Measurements from ENCODE around the gene CAMK4.
"Not testable (repeated sequence)": the region's sequence is repeated elsewhere in the genome, so short reads cannot be mapped to it uniquely, and the experiment has no call there.

Gene CAMK4

GRCh38 chr5:111398013-111398412 lies 173.8 kb downstream of the CAMK4 start:
- Histone ChIP-seq H3K9me3 (ENCODE audit: control insufficient read depth, low read length) (no peaks in the 10 kb centered on the region), H3K27ac (ENCODE audit: low read depth, low read length, severe bottlenecking) (no peak overlapping the region), H3K4me1 (ENCODE audit: control insufficient read depth, insufficient read depth, low read length, poor library complexity, severe bottlenecking) (no peaks in the 10 kb centered on the region), H3K4me3 (ENCODE audit: extremely low read depth, insufficient read depth, low read length, poor library complexity, severe bottlenecking) (no peak overlapping the region), H3K36me3 (ENCODE audit: control insufficient read depth, insufficient read depth, low read length) (no peaks in the 10 kb centered on the region)
- WGBS, 2 experiments (ENCODE audit: insufficient coverage in 2 of 2) = 86 to 87% methylated on average over 1 to 2 of the region's 2 CpGs

- WGBS, 2 experiments (ENCODE audit: insufficient coverage in 2 of 2) = 75 to 94% methylated on average over 2 of the region's 2 CpGs
- H3K4me1 ChIP-seq (ENCODE audit: control insufficient read depth, insufficient read depth, low read length, poor library complexity, severe bottlenecking) = peaks cover 2% of the 10 kb centered on the region
- no peak overlapping the region for H3K4me3 ChIP-seq (ENCODE audit: extremely low read depth, insufficient read depth, low read length, poor library complexity, severe bottlenecking)
- no peaks in the 10 kb centered on the region for H3K36me3 ChIP-seq (ENCODE audit: control insufficient read depth, insufficient read depth, low read length)
- H3K9me3 ChIP-seq (ENCODE audit: control insufficient read depth, low read length) = no peaks in the 10 kb centered on the region
- no peak overlapping the region for H3K27ac ChIP-seq (ENCODE audit: low read depth, low read length, severe bottlenecking)
Measured at GRCh38 chr5:111399113-111399512, 174.9 kb downstream of the CAMK4 start.

DNA sequence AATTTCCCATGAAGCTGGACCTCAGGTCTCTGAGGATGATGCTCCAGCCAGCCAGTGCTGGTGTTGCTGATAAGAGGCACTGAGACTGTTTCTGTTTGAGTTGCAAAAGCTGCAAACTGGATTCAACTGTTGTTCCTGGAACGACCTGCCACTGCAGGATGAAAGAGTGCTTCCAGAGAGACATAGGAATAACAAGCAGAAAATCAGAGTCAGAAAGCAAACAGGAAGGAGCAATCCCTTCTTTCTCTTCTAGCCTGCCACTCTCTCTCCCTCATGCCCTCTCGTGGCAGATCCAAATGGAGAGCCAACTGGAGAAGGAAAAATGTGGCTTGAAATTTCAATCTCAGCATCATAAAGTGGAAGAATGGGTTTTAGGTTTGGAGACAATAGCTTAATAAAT lies 177.7 kb downstream of the CAMK4 start:
- H3K36me3 ChIP-seq (ENCODE audit: control insufficient read depth, insufficient read depth, low read length) = no peaks in the 10 kb centered on the region
- no peak overlapping the region for H3K27ac ChIP-seq (ENCODE audit: low read depth, low read length, severe bottlenecking)
- 75 to 78% methylated on average over 1 of the region's 2 CpGs for WGBS, 2 experiments (ENCODE audit: insufficient coverage in 2 of 2)
- H3K4me3 ChIP-seq (ENCODE audit: extremely low read depth, insufficient read depth, low read length, poor library complexity, severe bottlenecking) = no peak overlapping the region
- peaks cover 2% of the 10 kb centered on the region for H3K4me1 ChIP-seq (ENCODE audit: control insufficient read depth, insufficient read depth, low read length, poor library complexity, severe bottlenecking)
- H3K9me3 ChIP-seq (ENCODE audit: control insufficient read depth, low read length) = no peaks in the 10 kb centered on the region

DNA sequence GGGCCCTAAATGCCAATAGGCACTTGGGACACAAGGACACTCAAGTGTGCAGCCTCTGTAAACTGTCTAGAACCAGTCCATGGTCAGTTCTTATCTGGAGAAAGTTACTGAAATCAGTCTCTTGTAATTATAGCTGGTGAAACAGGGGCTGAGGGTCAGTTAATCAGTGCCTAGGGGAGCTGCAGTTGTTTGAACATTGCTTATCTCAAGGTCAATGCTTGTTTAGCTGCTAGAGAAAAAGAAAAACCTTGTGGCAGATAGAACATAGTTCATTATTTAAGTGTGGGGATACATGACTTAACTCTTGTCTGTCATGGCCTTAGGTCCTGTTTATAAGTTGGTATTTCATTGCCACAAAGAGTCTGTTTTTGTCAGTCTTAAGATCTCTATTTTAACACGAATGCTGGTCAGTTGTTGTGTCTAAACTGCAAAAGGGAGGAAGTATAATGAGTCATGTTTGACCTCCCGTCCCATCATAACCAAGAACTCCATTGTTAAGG lies 180.1 kb downstream of the CAMK4 start:
- peaks cover 2% of the 10 kb centered on the region for H3K4me1 ChIP-seq (ENCODE audit: control insufficient read depth, insufficient read depth, low read length, poor library complexity, severe bottlenecking)
- no CpG with 5 or more reads among the region's 2 CpGs for WGBS, 2 experiments (ENCODE audit: insufficient coverage in 2 of 2)
- no peak overlapping the region for H3K4me3 ChIP-seq (ENCODE audit: extremely low read depth, insufficient read depth, low read length, poor library complexity, severe bottlenecking)
- no peak overlapping the region for H3K27ac ChIP-seq (ENCODE audit: low read depth, low read length, severe bottlenecking)
- H3K9me3 ChIP-seq (ENCODE audit: control insufficient read depth, low read length) = peaks cover 3% of the 10 kb centered on the region
- no peaks in the 10 kb centered on the region for H3K36me3 ChIP-seq (ENCODE audit: control insufficient read depth, insufficient read depth, low read length)

GRCh38 chr5:111407562-111407961 lies 183.4 kb downstream of the CAMK4 start:
- Histone ChIP-seq H3K36me3 (ENCODE audit: control insufficient read depth, insufficient read depth, low read length) (no peaks in the 10 kb centered on the region), H3K27ac (ENCODE audit: low read depth, low read length, severe bottlenecking) (no peak overlapping the region), H3K9me3 (ENCODE audit: control insufficient read depth, low read length) (peaks cover 4% of the 10 kb centered on the region), H3K4me3 (ENCODE audit: extremely low read depth, insufficient read depth, low read length, poor library complexity, severe bottlenecking) (no peak overlapping the region), H3K4me1 (ENCODE audit: control insufficient read depth, insufficient read depth, low read length, poor library complexity, severe bottlenecking) (peaks cover 2% of the 10 kb centered on the region)

DNA sequence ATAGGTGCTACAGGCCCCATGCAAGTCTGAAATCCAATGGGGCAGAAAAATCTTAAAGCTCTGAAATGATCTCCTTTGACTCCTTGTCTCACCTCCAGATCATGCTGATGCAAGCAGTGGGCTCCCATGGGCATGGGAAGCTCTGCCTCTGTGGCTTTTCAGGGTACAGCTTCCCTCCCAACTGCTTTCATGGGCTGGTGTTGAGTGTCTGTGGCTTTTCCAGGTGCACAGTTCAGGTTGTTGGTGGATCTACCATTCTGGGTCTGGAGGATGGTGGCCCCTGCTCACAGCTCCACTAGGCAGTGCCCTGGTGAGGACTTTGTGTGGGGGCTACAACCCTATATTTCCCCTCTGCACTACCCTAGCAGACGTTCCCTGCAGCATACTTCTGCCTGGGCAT lies 184.6 kb downstream of the CAMK4 start:
- 100% methylated on average over 1 of the region's 1 CpG for WGBS, 2 experiments (ENCODE audit: insufficient coverage in 2 of 2)
- Histone ChIP-seq H3K27ac (ENCODE audit: low read depth, low read length, severe bottlenecking) (no peak overlapping the region), H3K9me3 (ENCODE audit: control insufficient read depth, low read length) (peaks cover 4% of the 10 kb centered on the region), H3K4me1 (ENCODE audit: control insufficient read depth, insufficient read depth, low read length, poor library complexity, severe bottlenecking) (peaks cover 2% of the 10 kb centered on the region), H3K4me3 (ENCODE audit: extremely low read depth, insufficient read depth, low read length, poor library complexity, severe bottlenecking) (no peak overlapping the region), H3K36me3 (ENCODE audit: control insufficient read depth, insufficient read depth, low read length) (no peaks in the 10 kb centered on the region)

- H3K36me3 ChIP-seq (ENCODE audit: control insufficient read depth, insufficient read depth, low read length); H3K4me1 ChIP-seq (ENCODE audit: control insufficient read depth, insufficient read depth, low read length, poor library complexity, severe bottlenecking); H3K27ac ChIP-seq (ENCODE audit: low read depth, low read length, severe bottlenecking); H3K9me3 ChIP-seq (ENCODE audit: control insufficient read depth, low read length); H3K4me3 ChIP-seq (ENCODE audit: extremely low read depth, insufficient read depth, low read length, poor library complexity, severe bottlenecking): not testable (repeated sequence)
Measured at GRCh38 chr5:111409266-111409665, 185.1 kb downstream of the CAMK4 start.

- H3K4me1 ChIP-seq (ENCODE audit: control insufficient read depth, insufficient read depth, low read length, poor library complexity, severe bottlenecking); H3K36me3 ChIP-seq (ENCODE audit: control insufficient read depth, insufficient read depth, low read length); H3K9me3 ChIP-seq (ENCODE audit: control insufficient read depth, low read length); H3K27ac ChIP-seq (ENCODE audit: low read depth, low read length, severe bottlenecking); H3K4me3 ChIP-seq (ENCODE audit: extremely low read depth, insufficient read depth, low read length, poor library complexity, severe bottlenecking): not testable (repeated sequence)
- WGBS, 2 experiments (ENCODE audit: insufficient coverage in 2 of 2) = no CpG with 5 or more reads among the region's 3 CpGs
Measured at GRCh38 chr5:111410067-111410466, 185.9 kb downstream of the CAMK4 start.

GRCh38 chr5:111411301-111411700 lies 187.1 kb downstream of the CAMK4 start:
- Histone ChIP-seq H3K4me1 (ENCODE audit: control insufficient read depth, insufficient read depth, low read length, poor library complexity, severe bottlenecking) (no peaks in the 10 kb centered on the region), H3K36me3 (ENCODE audit: control insufficient read depth, insufficient read depth, low read length) (no peaks in the 10 kb centered on the region), H3K4me3 (ENCODE audit: extremely low read depth, insufficient read depth, low read length, poor library complexity, severe bottlenecking) (no peak overlapping the region), H3K9me3 (ENCODE audit: control insufficient read depth, low read length) (peaks cover 4% of the 10 kb centered on the region), H3K27ac (ENCODE audit: low read depth, low read length, severe bottlenecking) (no peak overlapping the region)
- WGBS, 2 experiments (ENCODE audit: insufficient coverage in 2 of 2) = 60 to 100% methylated on average over 1 of the region's 1 CpG

- 88 to 100% methylated on average over 1 of the region's 2 CpGs for WGBS, 2 experiments (ENCODE audit: insufficient coverage in 2 of 2)
- Histone ChIP-seq H3K9me3 (ENCODE audit: control insufficient read depth, low read length) (peaks cover 4% of the 10 kb centered on the region), H3K36me3 (ENCODE audit: control insufficient read depth, insufficient read depth, low read length) (no peaks in the 10 kb centered on the region), H3K27ac (ENCODE audit: low read depth, low read length, severe bottlenecking) (no peak overlapping the region), H3K4me3 (ENCODE audit: extremely low read depth, insufficient read depth, low read length, poor library complexity, severe bottlenecking) (no peak overlapping the region), H3K4me1 (ENCODE audit: control insufficient read depth, insufficient read depth, low read length, poor library complexity, severe bottlenecking) (no peaks in the 10 kb centered on the region)
Measured at GRCh38 chr5:111412593-111412992, 188.4 kb downstream of the CAMK4 start.

DNA sequence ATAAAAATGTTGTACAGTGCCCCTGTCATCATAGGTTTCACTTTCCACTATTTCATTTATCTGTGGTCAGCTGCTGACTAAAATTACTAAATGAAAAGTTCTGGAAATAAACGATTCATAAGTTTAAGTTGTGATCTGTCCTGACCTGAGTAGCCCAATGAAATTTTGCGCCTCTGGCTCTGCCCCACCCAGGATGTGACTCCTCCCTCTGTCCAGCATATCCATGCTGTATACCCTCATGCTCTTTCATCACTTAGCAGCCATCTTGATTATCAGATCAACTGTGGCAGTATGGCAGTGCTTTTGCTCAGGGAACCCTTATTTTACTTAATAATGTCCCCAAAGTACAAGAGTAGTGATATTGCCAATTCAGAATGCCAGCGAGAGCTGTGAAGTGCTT lies 190.9 kb downstream of the CAMK4 start:
- Histone ChIP-seq H3K4me3 (ENCODE audit: extremely low read depth, insufficient read depth, low read length, poor library complexity, severe bottlenecking) (no peak overlapping the region), H3K9me3 (ENCODE audit: control insufficient read depth, low read length) (no peaks in the 10 kb centered on the region), H3K27ac (ENCODE audit: low read depth, low read length, severe bottlenecking) (no peak overlapping the region), H3K4me1 (ENCODE audit: control insufficient read depth, insufficient read depth, low read length, poor library complexity, severe bottlenecking) (no peaks in the 10 kb centered on the region), H3K36me3 (ENCODE audit: control insufficient read depth, insufficient read depth, low read length) (no peaks in the 10 kb centered on the region)
- WGBS, 2 experiments (ENCODE audit: insufficient coverage in 2 of 2) = 100% methylated on average over 1 of the region's 3 CpGs

DNA sequence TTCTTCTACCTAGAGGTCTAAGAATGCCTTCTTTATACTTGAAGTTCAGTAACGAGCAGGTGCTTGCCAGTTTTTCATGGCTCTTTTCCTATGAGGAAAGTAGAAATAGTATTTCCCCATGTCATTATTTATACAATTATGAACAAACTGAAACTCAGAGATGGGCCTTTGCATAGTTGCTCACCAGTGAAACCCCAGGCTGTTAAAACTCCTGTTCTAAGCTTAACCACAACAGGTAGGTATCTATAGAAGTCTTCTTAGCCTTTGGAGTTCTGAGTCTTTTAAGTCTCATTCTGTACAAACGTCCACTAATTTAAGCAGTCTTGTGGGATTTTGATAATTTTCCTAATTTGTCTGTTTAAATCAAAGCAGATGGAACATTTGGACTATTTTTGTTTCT lies 198.1 kb downstream of the CAMK4 start:
- H3K4me1 ChIP-seq (ENCODE audit: control insufficient read depth, insufficient read depth, low read length, poor library complexity, severe bottlenecking) = no peaks in the 10 kb centered on the region
- H3K9me3 ChIP-seq (ENCODE audit: control insufficient read depth, low read length) = no peaks in the 10 kb centered on the region

More for the DNA sequence above, 198.1 kb downstream of the CAMK4 start:
- WGBS, 2 experiments (ENCODE audit: insufficient coverage in 2 of 2) = no CpG with 5 or more reads among the region's 2 CpGs
- no peaks in the 10 kb centered on the region for H3K36me3 ChIP-seq (ENCODE audit: control insufficient read depth, insufficient read depth, low read length)
- no peak overlapping the region for H3K27ac ChIP-seq (ENCODE audit: low read depth, low read length, severe bottlenecking)
- H3K4me3 ChIP-seq (ENCODE audit: extremely low read depth, insufficient read depth, low read length, poor library complexity, severe bottlenecking) = no peak overlapping the region
